Tibial artery (tissue), 4 donors: ENCODE results near the gene DSCAM.

Experiments
- DNase-seq, 2 donors: peaks; one replicate each; pipeline ENCODE4 v3.0.0-alpha.2; 2019
- H3K27ac ChIP-seq, 2 donors: fragments of 200-600 bp; sonication (generic) in 1 of 2; 1 replicate in 1 of 2; 2 replicates in 1 of 2; pipeline ENCODE4 v1.5.1; 2018 to 2019; ENCODE audit warnings: mild to moderate bottlenecking in 1 of 2
- H3K27me3 ChIP-seq, 2 donors: fragments of 200-600 bp; sonication (generic) in 1 of 2; one replicate each; pipeline versions ENCODE4 v1.5.1 to v1.6.0; 2016 to 2019
- H3K36me3 ChIP-seq, 3 donors: fragments of 200-600 bp; sonication (generic) in 2 of 3; one replicate each; pipeline ENCODE4 v1.5.1; 2016 to 2019; ENCODE audit warnings: mild to moderate bottlenecking in 2 of 3
- H3K4me1 ChIP-seq, 4 donors: fragments of 200-600 bp; sonication (generic) in 2 of 4; 1 replicate in 3 of 4; 2 replicates in 1 of 4; pipeline ENCODE4 v1.5.1; 2016 to 2019
- H3K4me3 ChIP-seq, 2 donors: fragments of 200-600 bp; sonication (generic) in 1 of 2; 1 replicate in 1 of 2; 2 replicates in 1 of 2; pipeline ENCODE4 v1.5.1; 2018 to 2019; ENCODE audit warnings: mild to moderate bottlenecking in 2 of 2
- H3K9me3 ChIP-seq, 3 donors: fragments of 200-600 bp; sonication (generic) in 1 of 3; one replicate each; pipeline ENCODE4 v1.5.1; 2016 to 2019
- CTCF ChIP-seq, 2 experiments: fragments of 200-600 bp in 1 of 2; fragments of 450-650 bp in 1 of 2; IDR thresholded peaks; one replicate each; pipeline ENCODE4 v1.5.1; 2017 to 2019; ENCODE audit warnings: antibody characterized with exemption in 2 of 2, mild to moderate bottlenecking in 1 of 2, moderate library complexity in 1 of 2
- intact Hi-C: fragments of 100-400 bp; cut with DNase I; formaldehyde crosslinking; loops from one replicate; pipeline ENCODE4 v1.15.0; 2023; ENCODE audit warnings: low total_unique reads

The DSCAM gene

DNA sequence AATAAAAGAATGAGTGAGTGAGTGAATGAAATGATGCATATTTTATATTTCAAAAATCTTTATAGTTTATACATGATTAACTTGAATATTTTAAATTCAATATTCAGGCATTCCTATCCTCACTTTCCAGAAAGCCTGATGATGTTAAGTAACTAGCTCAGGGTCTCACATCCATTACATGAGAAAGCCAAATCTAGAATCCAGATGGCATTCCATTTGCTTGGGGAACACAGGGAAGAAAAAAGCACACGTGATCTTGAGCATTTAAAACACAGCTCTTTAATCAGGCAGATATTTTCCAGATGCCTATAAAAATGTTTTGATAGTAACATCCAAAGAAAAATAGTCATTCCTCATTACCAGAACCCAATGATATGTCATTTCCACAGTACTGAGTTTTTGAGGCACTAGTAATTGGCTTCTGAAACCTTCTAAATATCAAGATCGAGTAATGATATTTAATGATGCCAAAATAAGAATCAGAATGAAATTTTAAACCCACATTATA lies 291.9 kb downstream of the DSCAM start:
- H3K36me3 ChIP-seq: no peaks in the 10 kb centered on the region
- no peaks in the 10 kb centered on the region for H3K27me3 ChIP-seq
- no peaks in the 10 kb centered on the region for H3K4me1 ChIP-seq
- DNase-seq: no peak
- H3K27ac ChIP-seq: no peak overlapping the region
- intact Hi-C loops: no loop called here
- H3K4me3 ChIP-seq: no peak overlapping the region
- no peaks in the 10 kb centered on the region for H3K9me3 ChIP-seq
- no peak for TF ChIP-seq CTCF (IDR thresholded peaks at IDR 0.05)

DNA sequence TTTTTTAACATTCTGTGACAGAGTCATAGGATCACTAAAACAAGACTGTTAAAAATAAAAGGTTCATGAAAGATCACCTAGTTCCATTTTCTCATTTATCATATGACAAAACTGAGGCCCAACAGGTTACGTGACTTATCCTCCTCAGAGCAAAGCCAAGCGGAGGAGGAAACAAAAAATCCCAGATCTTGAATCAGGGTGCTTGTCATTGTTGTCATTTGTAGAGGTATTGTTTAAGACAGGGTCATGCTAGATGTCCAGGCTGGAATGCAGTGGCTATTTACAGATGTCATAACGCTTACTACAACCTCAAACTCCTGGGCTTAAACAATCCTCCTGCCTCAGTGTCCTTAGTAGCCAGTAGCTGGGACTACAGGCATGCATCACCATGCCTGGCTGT lies 293.2 kb downstream of the DSCAM start:
- TF ChIP-seq CTCF (IDR thresholded peaks at IDR 0.05): no peak
- Histone ChIP-seq H3K27me3 (no peaks in the 10 kb centered on the region), H3K4me3 (no peak overlapping the region), H3K36me3 (no peaks in the 10 kb centered on the region), H3K4me1 (no peaks in the 10 kb centered on the region), H3K27ac (no peak overlapping the region), H3K9me3 (no peaks in the 10 kb centered on the region)
- intact Hi-C loops: no loop called here
- no peak for DNase-seq

GRCh38 chr21:40547906-40548513 lies 298.9 kb downstream of the DSCAM start:
- DNase-seq: no peak
- no peak for TF ChIP-seq CTCF (IDR thresholded peaks at IDR 0.05)

GRCh38 chr21:40546647-40547046 lies 300.3 kb downstream of the DSCAM start:
- no peaks in the 10 kb centered on the region for H3K4me1 ChIP-seq
- DNase-seq: no peak
- H3K27me3 ChIP-seq: no peaks in the 10 kb centered on the region
- intact Hi-C loops: no loop called here
- H3K9me3 ChIP-seq: peaks cover 0 to 4% (median 0%) of the 10 kb centered on the region in 3 donors
- no peak overlapping the region for H3K4me3 ChIP-seq
- no peak overlapping the region for H3K27ac ChIP-seq
- TF ChIP-seq CTCF (IDR thresholded peaks at IDR 0.05): no peak
- H3K36me3 ChIP-seq: no peaks in the 10 kb centered on the region

More at GRCh38 chr21:40547906-40548513, 298.9 kb downstream of the DSCAM start:
- Histone ChIP-seq H3K27me3 (no peaks in the 10 kb centered on the region), H3K4me3 (no peak overlapping the region), H3K9me3 (peaks cover 0 to 4% (median 0%) of the 10 kb centered on the region in 3 donors), H3K4me1 (no peaks in the 10 kb centered on the region), H3K27ac (no peak overlapping the region), H3K36me3 (no peaks in the 10 kb centered on the region)
- intact Hi-C loops: no loop called here

GRCh38 chr21:40540216-40540615 lies 306.7 kb downstream of the DSCAM start:
- H3K36me3 ChIP-seq: no peaks in the 10 kb centered on the region
- H3K27me3 ChIP-seq: no peaks in the 10 kb centered on the region
- no peak for TF ChIP-seq CTCF (IDR thresholded peaks at IDR 0.05)
- intact Hi-C loops: no loop called here
- DNase-seq: no peak
- H3K9me3 ChIP-seq: peaks cover 0 to under 1% (median 0%) of the 10 kb centered on the region in 3 donors
- H3K27ac ChIP-seq: no peak overlapping the region
- H3K4me3 ChIP-seq: no peak overlapping the region
- no peaks in the 10 kb centered on the region for H3K4me1 ChIP-seq
